Activated CD4-positive, alpha-beta memory T cell treated with anti-CD3 and anti-CD28 coated beads, Interleukin-2, amount 10 ng/mL, durations not matched to agents 7 days and 5 days (primary cell): Measurements from ENCODE around the gene NEDD4L. TPM values are rescaled to one million over a fixed set of nuclear protein-coding genes. Genes with fewer than 3 reads are reported as not detected.

ENCODE experiments used
- CTCF ChIA-PET: fragments of 350-600 bp; sonication (Branson Sonifier 250); formaldehyde crosslinking; loops from one replicate; lab custom pipeline; 2021; ENCODE audit warnings: antibody characterized with exemption, inconsistent platforms; lab: Charles Lee
- POLR2A ChIA-PET: fragments of 350-600 bp; sonication (Branson Sonifier 250); formaldehyde crosslinking; loops from one replicate; lab custom pipeline; 2021; ENCODE audit warnings: antibody characterized with exemption; lab: Charles Lee
- DNase-seq: peaks from one replicate; pipeline ENCODE4 v3.0.0-alpha.2; 2020
- H3K27ac Mint-ChIP-seq: one replicate; pipeline ENCODE4 v1.8.0; 2021; ENCODE audit warnings: mild to moderate bottlenecking, mixed read lengths
- H3K27me3 Mint-ChIP-seq: one replicate; pipeline ENCODE4 v1.8.0; 2021; ENCODE audit warnings: mixed read lengths
- H3K36me3 Mint-ChIP-seq: one replicate; pipeline ENCODE4 v1.8.0; 2021; ENCODE audit warnings: low read depth, mixed read lengths
- H3K4me1 Mint-ChIP-seq: one replicate; pipeline ENCODE4 v1.8.0; 2021; ENCODE audit warnings: mixed read lengths
- H3K4me3 Mint-ChIP-seq: one replicate; pipeline ENCODE4 v1.8.0; 2021; ENCODE audit warnings: mild to moderate bottlenecking, mixed read lengths
- H3K9me3 Mint-ChIP-seq: one replicate; pipeline ENCODE4 v1.8.0; 2021; ENCODE audit warnings: mixed read lengths
- total RNA-seq, 2 experiments: library from RNA; stranded (reverse); gene quantifications; one replicate each; pipeline ENCODE4 v1.2.3, GENCODE V29; 2021

NEDD4L gene
- total RNA-seq, 2 experiments from 2014 or later, result 4.6 to 5.8 TPM

DNA sequence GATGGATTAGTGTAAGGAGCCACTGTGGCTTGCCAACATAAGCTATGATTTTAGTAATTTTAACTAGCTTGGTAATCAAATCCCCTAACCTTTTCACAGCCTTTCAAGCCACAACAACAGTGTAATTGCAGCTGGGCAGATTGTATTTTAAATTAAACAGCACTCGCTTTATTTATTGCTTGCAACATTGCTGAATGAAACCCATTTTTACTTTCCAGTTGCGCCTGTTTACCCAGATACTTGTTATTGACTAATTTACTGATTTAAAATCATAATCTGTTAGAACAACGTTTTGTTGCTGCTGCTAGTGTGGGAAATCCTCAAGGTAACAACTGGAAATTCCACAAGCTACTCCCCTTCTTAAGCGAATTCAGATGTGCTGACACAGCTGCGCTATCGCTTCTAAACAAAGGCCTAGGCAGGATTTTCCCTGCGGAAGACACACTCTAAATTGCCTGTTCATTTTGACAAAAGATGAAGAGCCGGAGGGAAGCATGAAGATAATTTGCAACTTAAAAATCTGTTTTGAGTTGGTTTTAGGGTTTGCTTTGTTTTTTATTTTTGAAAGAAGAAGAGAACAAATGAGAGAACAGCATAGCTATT is 300.9 kb downstream of the NEDD4L start:
- Mint-ChIP-seq H3K27ac (no peak overlapping the region), H3K4me3 (no peak overlapping the region), H3K27me3 (peaks cover 4% of the 10 kb centered on the region), H3K4me1 (no peaks in the 10 kb centered on the region), H3K9me3 (no peaks in the 10 kb centered on the region), H3K36me3 (no peaks in the 10 kb centered on the region)
- ChIA-PET POLR2A (no interaction called here), CTCF (no interaction called here)
- no peak for DNase-seq

DNA sequence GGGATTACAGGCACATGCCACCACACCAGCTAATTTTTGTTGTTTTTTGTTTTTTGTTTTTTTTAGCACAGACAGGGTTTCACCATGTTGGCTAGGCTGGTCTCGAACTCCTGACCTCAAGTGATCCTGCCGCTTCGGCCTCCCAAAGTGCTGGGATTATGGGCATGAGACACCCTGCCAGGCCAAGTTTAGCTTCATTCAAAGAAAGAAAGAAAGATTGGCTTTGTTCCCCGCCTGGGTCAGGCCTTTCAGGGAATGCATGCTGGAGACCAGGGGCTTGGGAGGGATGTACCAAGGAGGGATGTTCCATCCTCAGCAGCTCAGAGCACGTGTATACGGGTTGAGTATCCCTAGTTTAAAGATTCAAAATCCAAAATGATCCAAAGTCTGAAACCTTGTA is 301.8 kb downstream of the NEDD4L start:
- DNase-seq, result no peak
- Mint-ChIP-seq H3K4me3 (no peak overlapping the region), H3K4me1 (no peaks in the 10 kb centered on the region), H3K27me3 (peaks cover 4% of the 10 kb centered on the region), H3K9me3 (no peaks in the 10 kb centered on the region), H3K27ac (no peak overlapping the region), H3K36me3 (no peaks in the 10 kb centered on the region)
- POLR2A ChIA-PET, result no interaction called here
- CTCF ChIA-PET, result no interaction called here

DNA sequence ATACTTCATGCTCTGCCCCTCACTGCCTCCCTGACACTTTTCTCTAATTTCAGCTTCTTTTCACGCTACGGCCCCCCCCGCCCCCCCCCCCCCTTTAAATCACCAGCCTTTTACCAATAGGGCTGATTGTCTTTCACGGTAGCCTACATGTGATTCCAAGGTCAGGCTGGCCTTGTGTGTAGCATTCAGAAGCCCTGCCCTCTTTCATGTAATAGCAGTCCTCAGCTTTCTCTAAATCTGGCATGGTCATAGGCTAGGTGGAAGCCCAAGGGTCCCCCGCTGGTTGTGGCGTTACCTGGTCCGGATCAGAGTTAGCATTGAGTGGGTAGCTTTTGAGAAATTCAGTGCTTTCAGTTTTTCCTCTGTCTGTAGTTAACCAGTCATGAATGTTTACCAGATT is 303.1 kb downstream of the NEDD4L start:
- H3K9me3 Mint-ChIP-seq, result no peaks in the 10 kb centered on the region
- POLR2A ChIA-PET, result no interaction called here

DNA sequence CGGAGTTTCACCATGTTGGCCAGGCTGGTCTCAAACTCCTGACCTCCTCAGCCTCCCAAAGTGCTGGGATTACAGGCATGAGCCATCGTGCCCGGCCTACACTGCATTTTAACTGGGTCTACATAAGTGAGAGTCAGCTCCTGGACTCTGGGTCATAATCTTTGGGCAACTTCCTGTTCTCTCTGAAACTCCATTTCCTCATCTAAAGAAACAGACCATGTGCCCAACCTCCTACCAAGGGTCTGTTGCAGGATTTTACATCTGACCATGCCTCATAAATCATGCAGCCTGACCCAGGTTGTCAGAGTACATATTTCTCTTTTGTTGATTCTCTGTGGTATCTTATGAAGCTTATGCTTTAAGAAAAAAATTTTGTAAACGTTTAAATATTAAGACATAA is 304.5 kb downstream of the NEDD4L start:
- H3K27me3 Mint-ChIP-seq, result peaks cover under 1% of the 10 kb centered on the region
- H3K27ac Mint-ChIP-seq, result no peak overlapping the region
- H3K4me1 Mint-ChIP-seq, result no peaks in the 10 kb centered on the region
- ChIA-PET POLR2A (no interaction called here), CTCF (no interaction called here)
- no peaks in the 10 kb centered on the region for H3K9me3 Mint-ChIP-seq
- H3K4me3 Mint-ChIP-seq, result no peak overlapping the region
- DNase-seq, result no peak
- no peaks in the 10 kb centered on the region for H3K36me3 Mint-ChIP-seq

More for the DNA sequence above, 303.1 kb downstream of the NEDD4L start:
- Mint-ChIP-seq H3K4me1 (no peaks in the 10 kb centered on the region), H3K27ac (no peak overlapping the region), H3K4me3 (no peak overlapping the region), H3K27me3 (peaks cover 4% of the 10 kb centered on the region), H3K36me3 (no peaks in the 10 kb centered on the region)
- no peak for DNase-seq
- CTCF ChIA-PET, result no interaction called here

DNA sequence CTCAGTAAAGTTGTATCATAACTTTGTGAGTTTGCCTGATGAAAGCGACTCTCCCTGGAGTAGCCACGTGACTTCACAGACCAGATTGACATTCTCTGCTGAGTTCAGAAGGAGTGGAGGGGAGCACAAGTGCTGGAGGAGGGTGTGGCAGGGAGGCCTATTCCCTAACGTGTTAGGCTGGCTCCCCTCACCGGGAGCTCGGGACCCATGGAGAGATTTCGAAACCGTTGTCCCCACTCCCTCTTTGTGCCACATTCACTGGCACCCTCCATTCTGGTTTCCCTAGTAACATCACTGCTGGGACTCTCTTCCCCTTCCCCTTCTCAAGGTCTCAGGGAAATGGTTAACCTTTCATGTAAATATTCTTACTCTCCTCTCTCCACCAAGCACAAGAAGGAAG is 304.9 kb downstream of the NEDD4L start:
- Mint-ChIP-seq H3K4me3 (no peak overlapping the region), H3K9me3 (no peaks in the 10 kb centered on the region), H3K36me3 (no peaks in the 10 kb centered on the region), H3K4me1 (no peaks in the 10 kb centered on the region), H3K27ac (no peak overlapping the region), H3K27me3 (no peaks in the 10 kb centered on the region)
- ChIA-PET POLR2A (no interaction called here), CTCF (no interaction called here)
- no peak for DNase-seq

DNA sequence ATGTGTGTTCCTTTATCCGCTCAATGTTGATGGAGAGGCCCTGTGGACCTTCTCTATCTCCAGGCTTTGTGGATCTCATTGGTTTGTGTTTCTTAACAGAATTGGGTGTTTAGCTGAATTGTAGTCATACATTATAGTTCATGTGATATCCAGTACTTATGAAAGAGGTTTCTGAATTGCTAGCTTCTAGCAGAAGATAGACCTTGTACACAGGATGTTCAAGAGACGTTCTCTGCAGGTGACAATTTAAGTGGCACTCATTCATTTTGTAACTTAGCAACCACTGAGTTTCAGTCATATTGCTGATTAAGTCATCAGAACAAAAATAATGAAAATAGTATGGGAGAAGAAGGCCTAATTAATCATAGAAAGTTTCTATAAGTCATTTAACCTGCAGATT is 305.6 kb downstream of the NEDD4L start:
- no peaks in the 10 kb centered on the region for H3K9me3 Mint-ChIP-seq
- H3K36me3 Mint-ChIP-seq, result no peaks in the 10 kb centered on the region
- POLR2A ChIA-PET, result no interaction called here
- H3K4me1 Mint-ChIP-seq, result no peaks in the 10 kb centered on the region
- DNase-seq, result no peak
- no peak overlapping the region for H3K4me3 Mint-ChIP-seq
- no peaks in the 10 kb centered on the region for H3K27me3 Mint-ChIP-seq
- H3K27ac Mint-ChIP-seq, result no peak overlapping the region
- CTCF ChIA-PET, result interaction anchor here (1.9 kb wide), 1 partner anchor 28 kb away, joined by 4 read pairs; no protein-coding TSS in a partner anchor

DNA sequence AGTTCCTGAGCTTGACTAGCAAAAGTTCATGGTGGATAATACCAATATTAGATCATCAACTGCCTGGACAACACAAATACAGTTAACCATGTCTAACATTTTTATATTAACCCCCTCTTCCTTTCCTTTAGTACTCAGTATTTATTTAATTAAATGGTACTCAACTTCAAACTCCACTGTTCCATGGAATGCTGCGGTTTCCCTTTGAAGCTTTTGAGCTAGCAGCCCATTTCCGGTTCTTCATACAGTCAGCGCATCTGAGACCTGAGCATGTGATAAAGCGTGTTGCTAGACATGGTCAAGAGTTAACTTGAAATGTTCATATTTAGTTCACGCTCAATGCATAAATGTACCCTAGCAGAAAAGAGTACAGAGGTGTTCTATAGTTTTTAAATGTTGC is 306.5 kb downstream of the NEDD4L start:
- H3K9me3 Mint-ChIP-seq, result no peaks in the 10 kb centered on the region
- H3K27me3 Mint-ChIP-seq, result no peaks in the 10 kb centered on the region
- H3K4me1 Mint-ChIP-seq, result no peaks in the 10 kb centered on the region
- DNase-seq, result no peak
- POLR2A ChIA-PET, result no interaction called here
- no peaks in the 10 kb centered on the region for H3K36me3 Mint-ChIP-seq
- no peak overlapping the region for H3K27ac Mint-ChIP-seq
- no peak overlapping the region for H3K4me3 Mint-ChIP-seq
- CTCF ChIA-PET, result interaction anchor here (1.9 kb wide), 1 partner anchor 29 kb away, joined by 4 read pairs; no protein-coding TSS in a partner anchor

DNA sequence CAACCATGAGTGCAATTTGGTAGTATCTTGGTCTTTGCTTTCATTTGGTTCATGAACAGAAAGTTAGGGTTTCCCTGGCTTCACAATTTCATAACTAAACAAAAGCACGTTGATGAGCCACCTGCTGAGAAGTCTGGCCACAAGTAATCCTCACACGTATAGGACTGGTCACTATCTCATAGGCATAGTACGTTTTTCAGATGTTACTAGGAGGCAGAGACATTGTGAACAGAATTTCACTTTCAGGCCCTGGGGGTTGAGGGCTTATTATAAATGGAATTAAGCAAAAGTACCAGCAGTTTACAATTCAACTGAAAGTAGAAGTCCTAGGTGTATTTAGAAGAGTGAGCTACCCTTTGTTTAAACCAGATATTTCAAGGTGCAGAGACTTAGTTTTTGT is 307.8 kb downstream of the NEDD4L start:
- Mint-ChIP-seq H3K36me3 (no peaks in the 10 kb centered on the region), H3K27ac (no peak overlapping the region), H3K4me1 (no peaks in the 10 kb centered on the region), H3K4me3 (no peak overlapping the region), H3K27me3 (no peaks in the 10 kb centered on the region), H3K9me3 (no peaks in the 10 kb centered on the region)
- CTCF ChIA-PET, result no interaction called here
- POLR2A ChIA-PET, result no interaction called here
- no peak for DNase-seq

DNA sequence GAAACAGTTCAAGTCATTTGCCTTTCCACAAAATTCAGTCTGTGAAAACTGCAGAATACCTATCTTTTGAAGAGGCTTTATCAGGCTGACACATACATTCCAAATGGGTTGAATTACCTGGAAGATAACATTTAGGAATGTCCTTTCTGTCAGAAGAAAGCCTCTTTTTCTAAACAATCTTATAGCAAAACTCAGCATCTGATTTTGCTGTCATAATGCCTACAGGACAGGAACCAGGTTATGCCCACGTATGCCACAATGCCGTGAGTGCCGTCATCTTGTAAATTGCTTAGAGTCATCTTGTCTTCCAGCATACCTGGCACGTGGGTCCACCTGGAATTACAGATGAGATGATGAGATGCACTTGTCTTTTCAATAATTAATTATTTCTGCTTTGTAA is 309.6 kb downstream of the NEDD4L start:
- CTCF ChIA-PET, result no interaction called here
- POLR2A ChIA-PET, result no interaction called here
- no peak overlapping the region for H3K4me3 Mint-ChIP-seq
- no peaks in the 10 kb centered on the region for H3K36me3 Mint-ChIP-seq
- no peak overlapping the region for H3K27ac Mint-ChIP-seq
- DNase-seq, result no peak
- H3K9me3 Mint-ChIP-seq, result no peaks in the 10 kb centered on the region
- H3K4me1 Mint-ChIP-seq, result no peaks in the 10 kb centered on the region
- no peaks in the 10 kb centered on the region for H3K27me3 Mint-ChIP-seq

DNA sequence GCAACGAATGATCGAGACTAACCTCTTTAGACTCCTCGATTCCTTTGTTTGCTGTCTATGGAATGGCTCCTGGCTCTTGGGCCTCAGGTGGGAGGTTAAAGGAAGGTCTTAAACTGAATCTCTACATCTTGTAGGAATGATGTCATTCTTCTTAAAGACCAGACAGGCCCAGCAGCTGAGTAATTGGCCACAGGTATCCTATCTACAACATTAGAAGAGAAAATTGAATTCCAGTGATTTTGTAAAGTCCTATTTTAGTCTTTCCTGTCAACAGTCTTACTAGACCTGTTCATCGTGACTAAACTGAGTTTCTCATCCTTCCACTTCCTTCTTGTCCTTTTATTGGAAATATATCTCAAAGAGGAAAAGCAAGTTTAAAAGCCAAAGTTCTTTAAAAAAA is 310.0 kb downstream of the NEDD4L start:
- no peak overlapping the region for H3K4me3 Mint-ChIP-seq
- H3K27me3 Mint-ChIP-seq, result peaks cover 1% of the 10 kb centered on the region
- H3K36me3 Mint-ChIP-seq, result no peaks in the 10 kb centered on the region
- POLR2A ChIA-PET, result no interaction called here
- no peak overlapping the region for H3K27ac Mint-ChIP-seq
- H3K9me3 Mint-ChIP-seq, result no peaks in the 10 kb centered on the region
- CTCF ChIA-PET, result interaction anchor here (0.7 kb wide), 1 partner anchor 11 kb away, joined by 4 read pairs; no protein-coding TSS in a partner anchor
- no peak for DNase-seq
- no peaks in the 10 kb centered on the region for H3K4me1 Mint-ChIP-seq

DNA sequence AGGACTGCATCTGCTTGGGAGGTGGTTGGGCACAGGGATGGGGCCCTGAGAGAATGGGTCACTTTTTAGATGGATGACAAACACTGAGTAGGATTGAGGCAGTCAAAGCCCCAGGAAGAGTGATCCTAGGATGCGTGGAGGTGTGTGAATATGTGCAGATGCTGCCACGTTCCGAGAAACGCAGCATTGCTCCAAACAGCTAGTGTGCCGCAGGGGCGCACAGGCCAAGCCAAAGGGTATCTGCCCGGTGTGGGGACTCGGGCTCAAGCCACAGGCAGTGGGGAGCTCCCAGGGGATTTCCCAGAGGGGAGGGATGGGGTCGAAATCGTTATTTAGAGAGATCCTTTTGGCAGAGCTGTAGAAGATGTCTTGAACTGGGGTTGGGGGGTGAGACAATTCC is 310.8 kb downstream of the NEDD4L start:
- no peak for DNase-seq
- H3K4me3 Mint-ChIP-seq, result no peak overlapping the region
- ChIA-PET CTCF (interaction anchor here (0.7 to 0.9 kb wide), 2 partner anchors 12 to 17 kb away, joined by 3 to 4 read pairs; no protein-coding TSS in a partner anchor), POLR2A (no interaction called here)
- no peaks in the 10 kb centered on the region for H3K4me1 Mint-ChIP-seq
- no peaks in the 10 kb centered on the region for H3K9me3 Mint-ChIP-seq
- H3K27me3 Mint-ChIP-seq, result peaks cover 5% of the 10 kb centered on the region
- no peaks in the 10 kb centered on the region for H3K36me3 Mint-ChIP-seq
- H3K27ac Mint-ChIP-seq, result no peak overlapping the region

DNA sequence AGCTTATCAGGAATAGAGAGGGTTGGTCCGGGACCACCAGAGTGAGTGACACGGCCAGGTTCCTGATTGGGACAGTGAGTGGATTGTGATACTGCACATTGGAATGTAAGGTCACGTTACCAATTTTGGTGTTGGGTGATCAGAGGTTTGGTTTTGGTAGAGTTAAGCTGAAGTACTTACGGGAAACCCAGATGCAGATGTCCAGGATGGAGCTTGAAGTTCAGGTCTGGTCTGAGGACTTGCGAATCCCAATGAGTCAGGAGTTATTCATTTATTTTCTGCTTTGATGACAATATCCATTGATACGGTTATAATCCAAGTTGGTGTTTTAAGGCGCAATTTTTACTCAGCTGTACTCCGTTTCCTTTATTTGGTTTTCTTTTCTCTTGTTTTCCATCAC is 311.2 kb downstream of the NEDD4L start:
- H3K9me3 Mint-ChIP-seq, result no peaks in the 10 kb centered on the region
- no peak overlapping the region for H3K27ac Mint-ChIP-seq
- no peaks in the 10 kb centered on the region for H3K36me3 Mint-ChIP-seq
- H3K4me1 Mint-ChIP-seq, result no peaks in the 10 kb centered on the region
- ChIA-PET CTCF (interaction anchor here (0.9 kb wide), 1 partner anchor 18 kb away, joined by 3 read pairs; no protein-coding TSS in a partner anchor), POLR2A (no interaction called here)
- no peak overlapping the region for H3K4me3 Mint-ChIP-seq
- peaks cover 9% of the 10 kb centered on the region for H3K27me3 Mint-ChIP-seq
- no peak for DNase-seq

DNA sequence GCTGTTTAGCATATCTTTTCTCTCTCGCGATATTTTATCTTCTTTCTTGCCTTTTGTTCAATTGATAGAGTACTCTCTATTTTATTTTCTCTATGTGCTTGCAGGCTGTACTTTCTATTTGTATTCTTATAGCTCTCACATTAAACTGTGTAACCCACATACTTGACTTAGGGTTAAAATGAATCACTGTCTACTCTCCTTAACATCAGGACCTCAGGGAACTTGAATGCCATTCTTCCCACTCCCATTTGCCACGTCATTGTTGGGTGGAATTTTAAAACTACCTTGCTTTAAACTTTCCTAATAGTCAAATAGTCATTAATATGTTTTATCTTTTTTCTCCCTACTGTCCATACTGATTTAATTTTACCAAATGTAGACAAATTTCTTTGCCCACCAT is 315.2 kb downstream of the NEDD4L start:
- peaks cover 9% of the 10 kb centered on the region for H3K27me3 Mint-ChIP-seq
- no peak for DNase-seq
- ChIA-PET CTCF (no interaction called here), POLR2A (no interaction called here)
- no peak overlapping the region for H3K4me3 Mint-ChIP-seq
- no peaks in the 10 kb centered on the region for H3K4me1 Mint-ChIP-seq
- no peak overlapping the region for H3K27ac Mint-ChIP-seq
- no peaks in the 10 kb centered on the region for H3K9me3 Mint-ChIP-seq
- H3K36me3 Mint-ChIP-seq, result no peaks in the 10 kb centered on the region

DNA sequence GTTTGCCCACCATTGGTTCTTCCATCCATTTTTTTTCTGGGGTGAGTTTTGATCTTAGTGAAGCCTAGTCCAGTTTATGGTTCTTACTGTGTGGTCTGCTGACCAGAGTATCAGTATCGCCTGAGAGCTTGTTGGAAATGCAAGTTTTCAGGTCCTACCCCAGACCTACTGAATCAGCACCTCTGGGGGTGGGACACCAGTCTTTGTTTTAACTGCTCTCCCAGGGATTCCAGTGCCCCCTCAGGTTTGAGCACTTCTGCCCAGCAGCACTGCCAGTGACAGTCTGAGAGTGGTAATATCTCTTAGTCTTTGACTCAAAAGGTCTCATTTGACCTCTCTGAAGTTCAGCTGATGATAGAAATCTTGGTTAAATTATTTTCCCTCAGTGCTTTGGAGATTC is 315.6 kb downstream of the NEDD4L start:
- POLR2A ChIA-PET, result no interaction called here
- CTCF ChIA-PET, result no interaction called here

More for the DNA sequence above, 315.6 kb downstream of the NEDD4L start:
- H3K9me3 Mint-ChIP-seq, result no peaks in the 10 kb centered on the region
- no peaks in the 10 kb centered on the region for H3K36me3 Mint-ChIP-seq
- H3K4me1 Mint-ChIP-seq, result no peaks in the 10 kb centered on the region
- no peak overlapping the region for H3K4me3 Mint-ChIP-seq
- no peak overlapping the region for H3K27ac Mint-ChIP-seq
- peaks cover 9% of the 10 kb centered on the region for H3K27me3 Mint-ChIP-seq
- no peak for DNase-seq
